GM21367 (cell line): Measurements from ENCODE around the gene KCNAB1.

Experiments used
- ATAC-seq: cut with Tn5 transposase; IDR thresholded peaks from one replicate; pipeline ENCODE4 v1.9.1; 2021; ENCODE audit not compliant: unreplicated experiment

KCNAB1 gene

GRCh38 chr3:156356537-156357363, 236.4 kb downstream of the KCNAB1 start:
- no peak for ATAC-seq

GRCh38 chr3:156358232-156358631, 237.9 kb downstream of the KCNAB1 start:
- no peak for ATAC-seq

- ATAC-seq = no peak
These were observed 239.0 kb downstream of the KCNAB1 start for GRCh38 chr3:156359368-156359767.

GRCh38 chr3:156360083-156360482, 239.7 kb downstream of the KCNAB1 start:
- ATAC-seq = no peak

- ATAC-seq = no peak
These were observed 240.6 kb downstream of the KCNAB1 start for GRCh38 chr3:156360963-156361362.

GRCh38 chr3:156366559-156366958, 246.2 kb downstream of the KCNAB1 start:
- ATAC-seq = no peak

- peak; percentile 72 for ATAC-seq
These were observed 247.8 kb downstream of the KCNAB1 start for GRCh38 chr3:156368189-156368588.

GRCh38 chr3:156371701-156372100, 251.3 kb downstream of the KCNAB1 start:
- no peak for ATAC-seq

GRCh38 chr3:156373095-156373494, 252.7 kb downstream of the KCNAB1 start:
- ATAC-seq = no peak

- ATAC-seq = no peak
These were observed 253.3 kb downstream of the KCNAB1 start for GRCh38 chr3:156373654-156374053.

GRCh38 chr3:156376199-156376598, 255.8 kb downstream of the KCNAB1 start:
- no peak for ATAC-seq

GRCh38 chr3:156377266-156377665, 256.9 kb downstream of the KCNAB1 start:
- no peak for ATAC-seq

- no peak for ATAC-seq
These were observed 257.3 kb downstream of the KCNAB1 start for GRCh38 chr3:156377718-156378117.

GRCh38 chr3:156378871-156379270, 258.5 kb downstream of the KCNAB1 start:
- no peak for ATAC-seq

- no peak for ATAC-seq
These were observed 258.9 kb downstream of the KCNAB1 start for GRCh38 chr3:156379327-156379726.

GRCh38 chr3:156381253-156381652, 260.9 kb downstream of the KCNAB1 start:
- ATAC-seq = no peak

- ATAC-seq = peak; percentile 65
These were observed 262.3 kb downstream of the KCNAB1 start for GRCh38 chr3:156382458-156383346.

- no peak for ATAC-seq
These were observed 263.2 kb downstream of the KCNAB1 start for GRCh38 chr3:156383441-156384025.

- ATAC-seq = no peak
These were observed 268.4 kb downstream of the KCNAB1 start for GRCh38 chr3:156388497-156389448.

GRCh38 chr3:156389449-156389950, 269.1 kb downstream of the KCNAB1 start:
- ATAC-seq = no peak
